Tibial artery (tissue), 4 donors: ENCODE data around the gene FAM221A.
"Not testable (repeated sequence)": the region's sequence is repeated elsewhere in the genome, so short reads cannot be mapped to it uniquely, and the experiment has no call there.

ENCODE experiments used
- DNase-seq, 2 donors: peaks; one replicate each; pipeline ENCODE4 v3.0.0-alpha.2; 2019
- H3K27ac ChIP-seq, 2 donors: fragments of 200-600 bp; sonication (generic) in 1 of 2; 1 replicate in 1 of 2; 2 replicates in 1 of 2; pipeline ENCODE4 v1.5.1; 2018 to 2019; ENCODE audit warnings: mild to moderate bottlenecking in 1 of 2
- H3K27me3 ChIP-seq, 2 donors: fragments of 200-600 bp; sonication (generic) in 1 of 2; one replicate each; pipeline versions ENCODE4 v1.5.1 to v1.6.0; 2016 to 2019
- H3K36me3 ChIP-seq, 3 donors: fragments of 200-600 bp; sonication (generic) in 2 of 3; one replicate each; pipeline ENCODE4 v1.5.1; 2016 to 2019; ENCODE audit warnings: mild to moderate bottlenecking in 2 of 3
- H3K4me1 ChIP-seq, 4 donors: fragments of 200-600 bp; sonication (generic) in 2 of 4; 1 replicate in 3 of 4; 2 replicates in 1 of 4; pipeline ENCODE4 v1.5.1; 2016 to 2019
- H3K4me3 ChIP-seq, 2 donors: fragments of 200-600 bp; sonication (generic) in 1 of 2; 1 replicate in 1 of 2; 2 replicates in 1 of 2; pipeline ENCODE4 v1.5.1; 2018 to 2019; ENCODE audit warnings: mild to moderate bottlenecking in 2 of 2
- H3K9me3 ChIP-seq, 3 donors: fragments of 200-600 bp; sonication (generic) in 1 of 3; one replicate each; pipeline ENCODE4 v1.5.1; 2016 to 2019
- intact Hi-C: fragments of 100-400 bp; cut with DNase I; formaldehyde crosslinking; loops from one replicate; pipeline ENCODE4 v1.15.0; 2023; ENCODE audit warnings: low total_unique reads
- TF ChIP-seq, protein P1 (sequence below), 2 experiments: fragments of 200-600 bp in 1 of 2; fragments of 450-650 bp in 1 of 2; IDR thresholded peaks; one replicate each; pipeline ENCODE4 v1.5.1; 2017 to 2019; ENCODE audit warnings: antibody characterized with exemption in 2 of 2, mild to moderate bottlenecking in 1 of 2, moderate library complexity in 1 of 2

FAM221A gene

DNA sequence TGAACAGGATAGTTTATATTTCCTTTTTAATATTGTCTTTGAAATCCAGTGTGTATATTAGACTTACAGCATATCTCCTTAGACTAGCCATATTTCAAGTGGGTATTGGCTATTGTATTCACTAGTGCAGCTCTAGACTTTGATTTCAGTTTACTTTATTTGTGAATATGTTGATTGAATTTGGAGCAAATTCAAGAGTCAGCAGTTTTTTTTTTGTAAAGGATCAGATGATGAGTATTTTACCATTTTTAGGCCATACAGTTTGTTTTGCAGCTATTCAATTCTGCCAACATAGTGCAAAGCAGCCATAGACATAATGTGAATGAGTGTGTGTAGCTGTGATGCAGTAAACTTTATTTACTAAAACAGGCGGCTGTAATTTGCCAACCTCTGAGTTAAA is 34.6 kb downstream of the FAM221A start:
- Histone ChIP-seq H3K27me3 (no peaks in the 10 kb centered on the region), H3K4me3 (no peak overlapping the region), H3K27ac (no peak overlapping the region), H3K9me3 (no peaks in the 10 kb centered on the region), H3K36me3 (no peaks in the 10 kb centered on the region), H3K4me1 (no peaks in the 10 kb centered on the region)
- DNase-seq: no peak
- intact Hi-C loops: loop anchor here (5.0 kb wide), 1 partner anchor 142 kb away; no protein-coding TSS in a partner anchor
- TF ChIP-seq, protein P1, sequence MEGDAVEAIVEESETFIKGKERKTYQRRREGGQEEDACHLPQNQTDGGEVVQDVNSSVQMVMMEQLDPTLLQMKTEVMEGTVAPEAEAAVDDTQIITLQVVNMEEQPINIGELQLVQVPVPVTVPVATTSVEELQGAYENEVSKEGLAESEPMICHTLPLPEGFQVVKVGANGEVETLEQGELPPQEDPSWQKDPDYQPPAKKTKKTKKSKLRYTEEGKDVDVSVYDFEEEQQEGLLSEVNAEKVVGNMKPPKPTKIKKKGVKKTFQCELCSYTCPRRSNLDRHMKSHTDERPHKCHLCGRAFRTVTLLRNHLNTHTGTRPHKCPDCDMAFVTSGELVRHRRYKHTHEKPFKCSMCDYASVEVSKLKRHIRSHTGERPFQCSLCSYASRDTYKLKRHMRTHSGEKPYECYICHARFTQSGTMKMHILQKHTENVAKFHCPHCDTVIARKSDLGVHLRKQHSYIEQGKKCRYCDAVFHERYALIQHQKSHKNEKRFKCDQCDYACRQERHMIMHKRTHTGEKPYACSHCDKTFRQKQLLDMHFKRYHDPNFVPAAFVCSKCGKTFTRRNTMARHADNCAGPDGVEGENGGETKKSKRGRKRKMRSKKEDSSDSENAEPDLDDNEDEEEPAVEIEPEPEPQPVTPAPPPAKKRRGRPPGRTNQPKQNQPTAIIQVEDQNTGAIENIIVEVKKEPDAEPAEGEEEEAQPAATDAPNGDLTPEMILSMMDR (IDR thresholded peaks at IDR 0.05): no peak

DNA sequence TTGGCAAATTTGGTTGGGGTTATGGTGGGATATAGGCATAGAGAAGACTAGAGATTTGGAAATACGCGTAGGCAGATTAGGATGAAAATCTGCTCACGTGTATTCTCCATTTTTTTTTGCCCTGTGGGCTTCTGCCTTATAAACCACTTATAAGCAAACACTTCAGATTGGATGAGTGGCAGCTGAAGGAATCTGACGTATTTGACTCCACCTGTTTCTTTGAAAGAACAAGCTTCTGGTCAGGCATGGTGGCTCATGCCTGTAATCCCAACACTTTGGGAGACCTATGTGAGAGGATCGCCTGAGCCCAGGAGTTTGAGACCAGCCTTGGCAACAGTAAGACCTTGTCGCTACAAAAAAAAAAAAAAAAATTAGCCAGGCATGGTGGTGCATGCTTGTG is 35.1 kb downstream of the FAM221A start:
- intact Hi-C loops: no loop called here
- H3K27me3 ChIP-seq: no peaks in the 10 kb centered on the region
- DNase-seq: no peak
- TF ChIP-seq, protein P1 (IDR thresholded peaks at IDR 0.05): no peak
- H3K4me1 ChIP-seq: no peaks in the 10 kb centered on the region
- H3K9me3 ChIP-seq: no peaks in the 10 kb centered on the region
- H3K36me3 ChIP-seq: no peaks in the 10 kb centered on the region
- H3K4me3 ChIP-seq: no peak overlapping the region
- no peak overlapping the region for H3K27ac ChIP-seq

DNA sequence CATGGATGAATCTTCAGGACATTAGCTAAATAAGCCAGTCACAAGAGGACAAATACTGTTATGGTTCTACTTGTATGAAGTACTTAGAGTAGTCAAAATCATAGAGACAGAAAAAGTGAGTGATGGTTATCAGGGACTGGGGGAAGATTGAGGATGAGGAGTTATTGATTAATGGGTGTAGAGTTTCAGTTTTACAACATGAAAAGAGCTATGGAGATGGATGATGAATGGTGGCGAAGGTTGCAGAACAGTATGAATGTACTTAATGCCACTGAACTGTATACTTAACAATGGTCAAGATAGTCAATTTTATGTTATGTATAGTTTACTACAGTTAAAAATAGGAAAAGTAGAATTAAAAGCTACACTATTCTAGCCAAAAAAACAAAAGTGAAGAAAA is 37.8 kb downstream of the FAM221A start:
- no peaks in the 10 kb centered on the region for H3K27me3 ChIP-seq
- H3K9me3 ChIP-seq: no peaks in the 10 kb centered on the region
- TF ChIP-seq, protein P1 (IDR thresholded peaks at IDR 0.05): no peak
- DNase-seq: no peak
- no peaks in the 10 kb centered on the region for H3K4me1 ChIP-seq
- no peaks in the 10 kb centered on the region for H3K36me3 ChIP-seq
- intact Hi-C loops: no loop called here
- no peak overlapping the region for H3K27ac ChIP-seq
- H3K4me3 ChIP-seq: no peak overlapping the region

DNA sequence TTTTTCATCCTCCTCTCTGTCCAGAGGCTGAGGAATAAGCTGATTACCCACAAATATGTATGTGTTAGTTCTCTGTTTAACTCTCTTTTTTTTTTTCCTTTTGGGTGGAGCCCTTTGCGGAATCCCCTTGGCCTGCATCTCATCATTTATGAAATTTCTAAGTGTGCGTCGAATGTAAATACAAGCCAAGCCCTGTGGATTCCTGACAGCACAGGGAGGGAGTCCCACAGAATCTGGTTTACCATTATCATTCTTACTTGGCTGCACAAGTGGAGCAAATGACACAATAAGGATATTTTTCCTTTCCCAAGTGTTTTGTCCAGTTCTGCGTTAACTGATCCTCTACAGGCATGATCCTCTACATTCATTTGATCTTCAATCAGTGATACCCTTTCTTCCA is 41.5 kb downstream of the FAM221A start:
- Histone ChIP-seq H3K4me1 (no peaks in the 10 kb centered on the region), H3K4me3 (no peak overlapping the region), H3K27me3 (no peaks in the 10 kb centered on the region), H3K9me3 (no peaks in the 10 kb centered on the region), H3K27ac (no peak overlapping the region), H3K36me3 (no peaks in the 10 kb centered on the region)
- TF ChIP-seq, protein P1 (IDR thresholded peaks at IDR 0.05): no peak
- intact Hi-C loops: no loop called here
- DNase-seq: no peak

DNA sequence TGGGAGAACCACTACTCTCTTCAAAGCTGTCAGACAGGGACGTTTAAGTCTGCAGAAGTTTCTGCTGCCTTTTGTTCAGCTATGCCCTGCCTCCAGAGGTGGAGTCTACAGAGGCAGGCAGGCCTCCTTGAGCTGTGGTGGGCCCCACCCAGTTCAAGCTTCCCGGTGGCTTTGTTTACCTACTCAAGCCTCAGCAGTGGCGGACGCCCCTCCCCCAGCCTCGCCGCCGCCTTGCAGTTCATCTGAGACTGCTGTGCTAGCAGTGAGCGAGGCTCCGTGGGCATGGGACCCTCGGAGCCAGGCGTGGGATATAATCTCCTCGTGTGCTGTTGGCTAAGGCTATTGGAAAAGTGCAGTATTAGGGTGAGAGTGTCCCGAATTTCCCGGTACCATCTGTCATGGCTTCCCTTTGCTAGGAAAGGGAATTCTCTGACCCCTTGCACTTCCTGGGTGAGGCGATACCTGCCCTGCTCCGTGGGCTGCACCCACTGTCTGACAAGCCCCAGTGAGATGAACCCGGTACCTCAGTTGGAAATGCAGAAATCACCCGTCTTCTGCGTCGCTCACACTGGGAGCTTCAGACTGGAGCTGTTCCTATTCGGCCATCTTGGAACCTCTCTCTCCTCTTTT is 42.7 kb downstream of the FAM221A start:
- H3K27ac ChIP-seq, H3K4me3 ChIP-seq, DNase-seq, H3K9me3 ChIP-seq, intact Hi-C loops, H3K27me3 ChIP-seq, H3K36me3 ChIP-seq, H3K4me1 ChIP-seq: not testable (repeated sequence)

DNA sequence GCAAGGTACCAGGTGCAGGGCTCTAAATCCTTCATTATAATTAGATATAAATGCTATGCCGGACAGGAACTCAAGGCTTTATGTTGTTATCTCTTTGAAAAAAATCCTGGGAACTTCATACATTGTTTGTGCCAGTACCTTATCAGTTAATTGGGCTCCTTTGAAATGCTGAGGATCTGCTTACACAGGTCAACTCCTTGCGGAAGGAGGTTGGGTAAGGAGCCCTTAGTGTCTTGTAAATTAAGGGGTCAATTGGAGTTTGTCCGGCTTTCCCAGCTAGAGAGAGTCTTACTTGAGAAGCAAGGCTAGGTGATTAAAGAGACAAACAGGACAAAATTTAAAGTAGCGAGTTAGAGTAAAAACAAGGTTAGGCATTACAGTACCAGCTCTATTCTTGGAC is 44.1 kb downstream of the FAM221A start:
- intact Hi-C loops, H3K27ac ChIP-seq, H3K4me3 ChIP-seq, H3K27me3 ChIP-seq, H3K4me1 ChIP-seq, H3K36me3 ChIP-seq, H3K9me3 ChIP-seq, DNase-seq: not testable (repeated sequence)

DNA sequence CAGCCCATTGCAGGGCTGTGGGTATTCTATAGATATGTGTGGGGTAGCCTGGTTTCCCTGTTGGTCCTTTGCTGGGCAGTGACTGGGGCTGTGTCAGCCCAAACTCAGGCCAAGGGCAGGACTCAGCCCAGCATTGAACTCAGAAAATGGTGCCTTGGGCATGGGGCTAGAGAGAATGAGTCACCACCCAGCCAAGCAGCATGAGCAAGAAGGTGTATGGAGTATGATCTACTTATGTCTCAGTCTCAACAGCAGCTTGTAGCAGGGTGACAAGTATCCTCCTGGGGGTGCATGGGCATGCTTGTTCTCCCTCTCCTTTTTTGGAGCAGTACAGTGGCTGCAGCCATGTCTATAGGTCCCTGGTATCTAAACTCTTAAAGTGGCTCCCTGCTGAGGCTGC is 62.1 kb downstream of the FAM221A start:
- Histone ChIP-seq H3K27me3 (no peaks in the 10 kb centered on the region), H3K4me3 (no peak overlapping the region), H3K4me1 (no peaks in the 10 kb centered on the region), H3K27ac (no peak overlapping the region), H3K9me3 (peaks cover 0 to 27% (median 24%) of the 10 kb centered on the region in 3 donors), H3K36me3 (no peaks in the 10 kb centered on the region)
- intact Hi-C loops: no loop called here
- no peak for DNase-seq
- TF ChIP-seq, protein P1 (IDR thresholded peaks at IDR 0.05): no peak
